Naive thymus-derived CD4-positive, alpha-beta T cell (primary cell): ENCODE measurements around the gene MLKL. TPM values are rescaled to one million over a fixed set of nuclear protein-coding genes. Genes with fewer than 3 reads are reported as not detected.

Experiments
- ATAC-seq: fragments of 150-1000 bp; cut with Tn5 transposase; 2 replicates; pipeline ENCODE4 v1.10.0; 2021; ENCODE audit warnings: mild to moderate bottlenecking, moderate library complexity
- CTCF ChIA-PET: fragments of 350-600 bp; sonication (Branson Sonifier 250); formaldehyde crosslinking; loops from one replicate; lab custom pipeline; 2021; ENCODE audit warnings: antibody characterized with exemption; lab: Charles Lee
- POLR2A ChIA-PET: fragments of 350-600 bp; sonication (Branson Sonifier 250); formaldehyde crosslinking; loops from one replicate; lab custom pipeline; 2021; ENCODE audit warnings: antibody characterized with exemption, inconsistent platforms; lab: Charles Lee
- DNase-seq, 9 donors: peaks; one replicate each; pipeline versions ENCODE4 v3.0.0 to v3.0.0-alpha.2; 2020 to 2022; ENCODE audit warnings: mixed read lengths in 1 of 9
- H3K27ac ChIP-seq: one replicate; pipeline ENCODE4 v1.7.0; 2013; ENCODE audit warnings: mild to moderate bottlenecking, low read depth, low read length, moderate library complexity
- H3K27me3 ChIP-seq, 2 donors: one replicate each; pipeline ENCODE4 v1.7.0; 2013; ENCODE audit warnings: low read length in 2 of 2, mild to moderate bottlenecking in 2 of 2, moderate library complexity in 2 of 2; ENCODE audit not compliant: control insufficient read depth in 2 of 2, insufficient read depth in 2 of 2
- H3K36me3 ChIP-seq, 3 experiments: 1 replicate in 2 of 3; 2 replicates in 1 of 3; pipeline ENCODE4 v1.7.0; 2013; ENCODE audit warnings: low read length in 3 of 3, mild to moderate bottlenecking in 3 of 3, moderate library complexity in 1 of 3; ENCODE audit not compliant: insufficient read depth in 3 of 3, control insufficient read depth in 2 of 3
- H3K4me1 ChIP-seq, 2 donors: one replicate each; pipeline ENCODE4 v1.7.0; 2013; ENCODE audit warnings: low read length in 2 of 2, mild to moderate bottlenecking in 2 of 2, moderate library complexity in 1 of 2; ENCODE audit not compliant: control insufficient read depth in 2 of 2, insufficient read depth in 2 of 2
- H3K4me3 ChIP-seq: 2 replicates; pipeline ENCODE4 v1.7.0; 2013; ENCODE audit warnings: mild to moderate bottlenecking, low read length
- H3K9me3 ChIP-seq, 3 experiments: 1 replicate in 2 of 3; 2 replicates in 1 of 3; pipeline ENCODE4 v1.7.0; 2013; ENCODE audit warnings: low read length in 3 of 3; ENCODE audit not compliant: control insufficient read depth in 2 of 3
- H3K27ac Mint-ChIP-seq, 9 donors: one replicate each; pipeline ENCODE4 v1.8.0; 2020 to 2022; ENCODE audit warnings: mixed read lengths in 9 of 9, mild to moderate bottlenecking in 8 of 9, moderate library complexity in 5 of 9, inconsistent platforms in 2 of 9
- H3K27me3 Mint-ChIP-seq, 5 donors: one replicate each; pipeline ENCODE4 v1.8.0; 2021 to 2022; ENCODE audit warnings: mixed read lengths in 5 of 5, mild to moderate bottlenecking in 1 of 5
- H3K36me3 Mint-ChIP-seq, 5 donors: one replicate each; pipeline ENCODE4 v1.8.0; 2020 to 2022; ENCODE audit warnings: mixed read lengths in 5 of 5, mild to moderate bottlenecking in 3 of 5, inconsistent platforms in 1 of 5
- H3K4me1 Mint-ChIP-seq, 7 donors: one replicate each; pipeline ENCODE4 v1.8.0; 2020 to 2022; ENCODE audit warnings: mixed read lengths in 7 of 7, mild to moderate bottlenecking in 3 of 7, inconsistent platforms in 1 of 7
- H3K4me3 Mint-ChIP-seq, 10 donors: one replicate each; pipeline ENCODE4 v1.8.0; 2020 to 2022; ENCODE audit warnings: mild to moderate bottlenecking in 10 of 10, mixed read lengths in 10 of 10, moderate library complexity in 6 of 10, inconsistent platforms in 2 of 10
- H3K9me3 Mint-ChIP-seq, 11 donors: one replicate each; pipeline ENCODE4 v1.8.0; 2020 to 2022; ENCODE audit warnings: mixed read lengths in 11 of 11, mild to moderate bottlenecking in 4 of 11, inconsistent platforms in 1 of 11, moderate library complexity in 1 of 11
- intact Hi-C, 2 donors: fragments of 100-400 bp; cut with micrococcal nuclease; formaldehyde crosslinking; loops; one replicate each; pipeline ENCODE4 v1.15.1; 2023
- polyA plus RNA-seq, 2 donors: library from polyadenylated mRNA; unstranded; fragments of 300-500 nt; fragmentation: Illumina TruSeq; gene quantifications; one replicate each; pipeline ENCODE4 v1.2.3, GENCODE V29; 2021
- total RNA-seq, 6 experiments: library from RNA in 5 of 6; stranded (reverse) in 5 of 6; gene quantifications; 1 replicate in 5 of 6; 2 replicates in 1 of 6; pipeline ENCODE4 v1.2.3 and lab custom pipeline; 2021 to 2026

The MLKL gene
- total and polyA plus RNA-seq, 7 experiments from 2014 or later, result 7.9 to 52.4 (median 36.3) TPM

GRCh38 chr16:74635303-74635702, 65.4 kb downstream of the MLKL start:
- Histone ChIP-seq H3K4me1 (no peaks in the 10 kb centered on the region), H3K27me3 (no peaks in the 10 kb centered on the region), H3K4me3 (no peak overlapping the region), H3K9me3 (no peaks in the 10 kb centered on the region), H3K36me3 (peaks cover 11 to 84% (median 12%) of the 10 kb centered on the region in 3 experiments), H3K27ac (no peak overlapping the region)
- Mint-ChIP-seq H3K27me3 (no peaks in the 10 kb centered on the region), H3K36me3 (peaks cover 0 to 25% (median 13%) of the 10 kb centered on the region in 5 donors), H3K27ac (peak overlapping the region in 2 of 9 donors; percentile 34 to 55), H3K9me3 (no peaks in the 10 kb centered on the region), H3K4me3 (no peak overlapping the region), H3K4me1 (no peaks in the 10 kb centered on the region)
- ATAC-seq (no peak), DNase-seq (no peak)
- CTCF ChIA-PET, result interaction anchor here (1.1 kb wide), 1 partner anchor 16 kb away, joined by 3 read pairs; no protein-coding TSS in a partner anchor
- POLR2A ChIA-PET, result no interaction called here
- intact Hi-C loops, result no loop called here

DNA sequence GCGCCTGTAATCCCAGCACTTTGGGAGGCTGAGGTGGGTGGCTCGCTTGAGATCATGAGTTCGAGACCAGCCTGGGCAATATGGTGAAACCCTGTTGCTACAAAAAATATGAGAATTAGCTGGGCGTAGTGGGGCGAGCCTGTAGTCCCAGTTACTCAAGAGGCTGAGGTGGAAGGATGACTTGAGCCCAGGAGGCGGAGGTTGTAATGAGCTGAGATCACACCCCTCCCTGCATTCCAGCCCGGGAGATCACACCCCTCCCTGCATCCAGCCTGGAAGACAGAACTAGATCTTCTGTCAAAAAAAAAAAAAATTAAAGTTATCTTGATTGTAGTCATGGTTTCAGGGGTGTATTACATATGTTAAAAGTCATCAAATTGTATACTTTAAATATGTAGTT, 67.0 kb downstream of the MLKL start:
- no peaks in the 10 kb centered on the region for H3K9me3 ChIP-seq
- H3K4me1 Mint-ChIP-seq, result peaks cover 0 to 7% (median 0%) of the 10 kb centered on the region in 7 donors
- peaks cover 16 to 84% (median 21%) of the 10 kb centered on the region in 3 experiments for H3K36me3 ChIP-seq
- no peaks in the 10 kb centered on the region for H3K27me3 Mint-ChIP-seq
- no peak overlapping the region for H3K4me3 Mint-ChIP-seq
- no peak overlapping the region for H3K4me3 ChIP-seq
- ChIA-PET POLR2A (interaction anchor here (1.2 kb wide), 1 partner anchor 22 kb away, joined by 3 read pairs; no protein-coding TSS in a partner anchor), CTCF (no interaction called here)
- no peaks in the 10 kb centered on the region for H3K9me3 Mint-ChIP-seq
- H3K4me1 ChIP-seq, result no peaks in the 10 kb centered on the region
- no peak for ATAC-seq
- intact Hi-C loops, result no loop called here
- peaks cover 0 to 39% (median 22%) of the 10 kb centered on the region in 5 donors for H3K36me3 Mint-ChIP-seq
- H3K27ac Mint-ChIP-seq, result no peak overlapping the region
- no peak overlapping the region for H3K27ac ChIP-seq
- no peaks in the 10 kb centered on the region for H3K27me3 ChIP-seq
- DNase-seq, result no peak

DNA sequence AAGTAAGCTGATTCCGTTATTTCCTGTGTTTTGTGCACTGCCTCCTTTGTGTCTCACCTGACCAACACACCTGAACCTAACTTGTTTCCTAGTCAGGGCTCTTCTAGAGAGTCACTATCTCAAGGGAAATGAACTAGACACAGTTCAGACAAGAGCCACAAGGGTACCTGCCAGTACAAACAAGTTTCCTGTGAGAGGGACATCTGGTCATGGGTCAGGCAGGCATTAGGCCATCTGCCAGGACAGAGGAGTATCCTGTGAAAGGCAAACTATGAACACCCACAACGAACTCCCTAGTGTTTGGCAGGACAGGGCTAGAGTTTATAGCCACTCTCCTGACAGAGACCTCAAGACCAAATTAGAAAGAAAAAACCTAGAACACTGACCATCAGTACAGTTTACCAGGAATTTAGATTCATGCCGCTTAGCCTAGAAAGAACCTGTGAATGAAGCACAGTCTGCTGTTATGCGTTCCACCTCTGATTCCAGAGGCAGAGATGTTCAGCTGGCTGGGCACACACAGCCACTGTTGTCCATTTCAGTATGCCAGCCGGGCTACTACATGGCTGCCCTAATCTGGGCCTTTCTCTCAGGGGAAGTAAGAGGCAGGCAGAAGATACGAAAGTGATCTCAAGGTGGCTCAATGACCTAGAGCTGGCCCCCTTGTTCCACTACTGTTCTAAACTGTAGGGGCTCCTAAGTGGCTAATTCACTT, 73.0 kb downstream of the MLKL start:
- no peaks in the 10 kb centered on the region for H3K4me1 ChIP-seq
- peaks cover 5 to 29% (median 6%) of the 10 kb centered on the region in 7 donors for H3K4me1 Mint-ChIP-seq
- H3K36me3 Mint-ChIP-seq, result peaks cover 11 to 69% (median 28%) of the 10 kb centered on the region in 5 donors
- peak overlapping the region; percentile 2 for H3K27ac ChIP-seq
- ATAC-seq, result no peak
- CTCF ChIA-PET, result no interaction called here
- H3K4me3 Mint-ChIP-seq, result no peak overlapping the region
- POLR2A ChIA-PET, result interaction anchor here (0.6 to 1.0 kb wide), 2 partner anchors 62 to 145 kb away, joined by 3 read pairs; no protein-coding TSS in a partner anchor
- no peaks in the 10 kb centered on the region for H3K27me3 Mint-ChIP-seq
- no peaks in the 10 kb centered on the region for H3K9me3 Mint-ChIP-seq
- no peak for DNase-seq
- no peaks in the 10 kb centered on the region for H3K9me3 ChIP-seq
- peaks cover 29 to 94% (median 33%) of the 10 kb centered on the region in 3 experiments for H3K36me3 ChIP-seq
- intact Hi-C loops, result no loop called here
- H3K27ac Mint-ChIP-seq, result peak overlapping the region in 6 of 9 donors; percentile 9 to 76 (median 38)
- H3K4me3 ChIP-seq, result no peak overlapping the region
- no peaks in the 10 kb centered on the region for H3K27me3 ChIP-seq

- DNase-seq (no peak), ATAC-seq (no peak)
- Histone ChIP-seq H3K27me3 (no peaks in the 10 kb centered on the region), H3K9me3 (no peaks in the 10 kb centered on the region), H3K27ac (peak overlapping the region; percentile 2), H3K4me3 (no peak overlapping the region), H3K36me3 (peaks cover 21 to 94% (median 36%) of the 10 kb centered on the region in 3 experiments), H3K4me1 (no peaks in the 10 kb centered on the region)
- intact Hi-C loops, result no loop called here
- Mint-ChIP-seq H3K4me1 (peaks cover 5 to 29% (median 6%) of the 10 kb centered on the region in 7 donors), H3K4me3 (no peak overlapping the region), H3K36me3 (peaks cover 11 to 66% (median 28%) of the 10 kb centered on the region in 5 donors), H3K27me3 (no peaks in the 10 kb centered on the region), H3K27ac (peak overlapping the region in 4 of 9 donors; percentile 20 to 54 (median 42)), H3K9me3 (no peaks in the 10 kb centered on the region)
- POLR2A ChIA-PET, result interaction anchor here (1.0 kb wide), 1 partner anchor 144 kb away, joined by 3 read pairs; no protein-coding TSS in a partner anchor
- CTCF ChIA-PET, result no interaction called here
These were observed 73.8 kb downstream of the MLKL start for GRCh38 chr16:74626741-74627416.

GRCh38 chr16:74625500-74626350, 74.9 kb downstream of the MLKL start:
- H3K27ac Mint-ChIP-seq, result peak overlapping the region in 1 of 9 donors; percentile 21

DNA sequence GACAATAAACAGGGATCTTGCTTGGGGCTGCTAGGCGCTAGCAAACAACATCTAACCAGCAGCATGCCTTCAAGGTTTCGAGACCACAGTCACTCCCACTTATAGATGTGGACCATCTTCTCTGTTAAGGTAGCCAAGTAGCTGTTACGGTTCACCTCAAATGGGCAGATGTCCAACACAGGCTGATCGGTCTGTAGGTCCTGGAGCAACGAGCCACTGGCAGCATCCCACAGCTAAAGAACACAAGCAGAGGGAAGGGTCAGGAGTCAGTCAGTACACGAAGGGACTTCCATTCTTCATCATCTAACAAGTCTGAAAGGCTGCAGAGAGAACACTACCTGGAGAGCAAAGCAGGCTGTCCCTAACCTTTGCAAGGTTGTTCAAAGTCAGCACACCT, 76.8 kb downstream of the MLKL start:
- Mint-ChIP-seq H3K27ac (no peak overlapping the region), H3K27me3 (no peaks in the 10 kb centered on the region), H3K4me1 (peaks cover 5 to 23% (median 9%) of the 10 kb centered on the region in 7 donors), H3K9me3 (no peaks in the 10 kb centered on the region), H3K4me3 (no peak overlapping the region), H3K36me3 (peaks cover 14 to 56% (median 27%) of the 10 kb centered on the region in 5 donors)
- peaks cover 17 to 71% (median 23%) of the 10 kb centered on the region in 3 experiments for H3K36me3 ChIP-seq
- intact Hi-C loops, result loop anchor here in 1 of 2 donors (1.0 to 2.0 kb wide), 3 partner anchors 17 to 123 kb away; partner anchors contain the start of gene GLG1
- no peaks in the 10 kb centered on the region for H3K27me3 ChIP-seq
- ChIA-PET CTCF (interaction anchor here (0.7 to 1.7 kb wide), 3 partner anchors 50 to 170 kb away, joined by 3 to 8 read pairs (median 4); no protein-coding TSS in a partner anchor), POLR2A (no interaction called here)
- no peaks in the 10 kb centered on the region for H3K4me1 ChIP-seq
- no peak overlapping the region for H3K27ac ChIP-seq
- DNase-seq, result no peak
- no peaks in the 10 kb centered on the region for H3K9me3 ChIP-seq
- ATAC-seq, result no peak
- no peak overlapping the region for H3K4me3 ChIP-seq

More at GRCh38 chr16:74625500-74626350, 74.9 kb downstream of the MLKL start:
- Mint-ChIP-seq H3K27me3 (no peaks in the 10 kb centered on the region), H3K4me3 (no peak overlapping the region), H3K36me3 (peaks cover 11 to 69% (median 32%) of the 10 kb centered on the region in 5 donors), H3K4me1 (peaks cover 5 to 29% (median 9%) of the 10 kb centered on the region in 7 donors), H3K9me3 (no peaks in the 10 kb centered on the region)
- ATAC-seq (no peak), DNase-seq (no peak)
- H3K27me3 ChIP-seq, result no peaks in the 10 kb centered on the region
- H3K27ac ChIP-seq, result no peak overlapping the region
- peaks cover 21 to 85% (median 36%) of the 10 kb centered on the region in 3 experiments for H3K36me3 ChIP-seq
- no peaks in the 10 kb centered on the region for H3K9me3 ChIP-seq
- no peaks in the 10 kb centered on the region for H3K4me1 ChIP-seq
- CTCF ChIA-PET, result interaction anchor here (0.6 to 2.0 kb wide), 4 partner anchors 20 to 150 kb away, joined by 3 to 8 read pairs (median 4); no protein-coding TSS in a partner anchor
- intact Hi-C loops, result no loop called here
- POLR2A ChIA-PET, result interaction anchor here (0.6 kb wide), 2 partner anchors 14 to 16 kb away, joined by 3 read pairs; no protein-coding TSS in a partner anchor
- H3K4me3 ChIP-seq, result no peak overlapping the region
